Hematopoietic multipotent progenitor cell (in vitro differentiated cells): ENCODE results near the gene RIOK3. TPM values are rescaled to one million over a fixed set of nuclear protein-coding genes. Genes with fewer than 3 reads are reported as not detected.
A peak's percentile ranks its signal among the peaks of the same experiment; 100 is the strongest.
"Not testable (repeated sequence)": the region's sequence is repeated elsewhere in the genome, so short reads cannot be mapped to it uniquely, and the experiment has no call there.

Experiments
- DNase-seq, 3 donors: peaks; one replicate each; pipeline ENCODE4 v3.0.0-alpha.2; 2011 to 2015; ENCODE audit warnings: low read depth in 2 of 3, low spot score in 2 of 3
- total RNA-seq: library from RNA; depleted of rRNA; stranded (reverse); fragments of >200 nt; gene quantifications from one replicate; pipeline ENCODE4 v1.2.3, GENCODE V29; 2012

The RIOK3 gene
- total RNA-seq, 1 donor, result 28.3 TPM

GRCh38 chr18:23450022-23450421 lies 3.1 kb upstream of the RIOK3 start:
- no peak for DNase-seq

DNA sequence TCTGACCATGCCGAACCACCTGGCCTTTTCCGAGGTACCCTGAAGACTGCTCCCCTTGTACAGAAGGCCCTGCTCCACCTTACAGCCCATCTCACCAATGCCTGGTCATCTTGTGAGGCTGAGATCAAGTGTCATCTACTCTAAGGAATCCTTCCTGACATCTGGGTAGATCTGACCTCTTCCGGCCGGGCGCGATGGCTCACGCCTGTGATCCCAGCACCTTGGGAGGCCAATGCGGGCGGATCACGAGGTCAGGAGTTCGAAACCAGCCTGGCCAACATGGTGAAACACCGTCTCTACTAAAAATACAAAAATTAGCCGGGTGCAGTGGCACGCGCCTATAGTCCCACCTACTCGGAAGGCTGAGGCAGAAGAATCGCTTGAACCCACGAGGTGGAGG lies 2.1 kb upstream of the RIOK3 start:
- no peak for DNase-seq

GRCh38 chr18:23451491-23451890 lies 1.6 kb upstream of the RIOK3 start:
- DNase-seq, result no peak

- no peak for DNase-seq
Observed at GRCh38 chr18:23452347-23452727, 750 bp upstream of the RIOK3 start.

GRCh38 chr18:23453680-23454058 lies 582 bp downstream of the RIOK3 start:
- DNase-seq, result peak in 1 of 3 donors; percentile 30

GRCh38 chr18:23456835-23457234 lies 3.7 kb downstream of the RIOK3 start:
- DNase-seq, result no peak

GRCh38 chr18:23458830-23459529 lies 5.9 kb downstream of the RIOK3 start:
- DNase-seq, result no peak

GRCh38 chr18:23459530-23459921 lies 6.4 kb downstream of the RIOK3 start:
- no peak for DNase-seq

DNA sequence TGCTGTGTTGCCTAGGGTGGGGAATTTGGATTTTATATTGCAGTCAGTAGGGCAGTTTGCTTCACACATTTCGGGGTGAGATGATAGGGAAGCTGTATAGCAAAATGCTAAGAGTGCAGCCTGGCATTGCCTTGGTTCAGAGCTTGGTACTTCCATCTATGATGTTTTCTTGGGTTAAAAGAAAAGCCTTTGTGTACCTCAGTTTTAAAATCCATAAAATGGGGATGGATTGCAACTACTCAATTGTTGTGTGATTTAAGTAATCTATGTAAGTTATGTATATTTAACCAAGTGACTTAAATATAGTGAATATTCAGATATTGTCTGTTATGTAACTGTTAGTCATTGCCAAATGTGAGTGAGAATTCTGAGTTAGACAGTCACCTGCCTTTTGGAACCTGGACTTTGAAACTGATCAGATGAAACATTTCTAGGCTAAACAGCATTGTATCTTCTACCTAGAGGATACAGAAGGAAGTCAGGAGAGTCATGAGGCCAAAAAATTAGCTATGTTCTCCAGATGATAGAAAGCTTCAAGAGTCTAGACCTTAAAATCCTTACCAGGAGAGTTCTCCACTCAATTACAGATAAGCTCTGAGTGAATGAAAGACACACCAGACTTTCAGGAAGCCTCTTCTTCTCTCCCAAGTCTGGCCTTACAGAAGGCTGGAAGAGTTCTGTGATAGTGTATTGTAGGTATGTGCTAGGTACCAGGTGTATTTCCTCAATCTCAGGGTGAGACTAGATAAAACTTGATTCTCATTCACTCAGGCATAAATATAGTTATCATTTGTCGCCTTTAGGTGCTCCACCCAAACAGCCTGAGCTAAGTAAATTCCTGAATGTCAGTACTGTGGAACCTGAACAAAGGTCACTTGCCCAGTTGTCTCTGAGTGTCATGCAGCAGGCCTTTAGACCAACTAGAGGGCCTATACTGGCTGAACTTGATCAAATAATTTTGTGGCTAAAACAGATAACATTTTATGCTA lies 7.5 kb downstream of the RIOK3 start:
- DNase-seq, result no peak

GRCh38 chr18:23462876-23463275 lies 9.8 kb downstream of the RIOK3 start:
- DNase-seq, result no peak

- no peak for DNase-seq
Observed at GRCh38 chr18:23468753-23469459, 15.8 kb downstream of the RIOK3 start.

GRCh38 chr18:23470620-23471387 lies 17.7 kb downstream of the RIOK3 start:
- DNase-seq, result no peak

DNA sequence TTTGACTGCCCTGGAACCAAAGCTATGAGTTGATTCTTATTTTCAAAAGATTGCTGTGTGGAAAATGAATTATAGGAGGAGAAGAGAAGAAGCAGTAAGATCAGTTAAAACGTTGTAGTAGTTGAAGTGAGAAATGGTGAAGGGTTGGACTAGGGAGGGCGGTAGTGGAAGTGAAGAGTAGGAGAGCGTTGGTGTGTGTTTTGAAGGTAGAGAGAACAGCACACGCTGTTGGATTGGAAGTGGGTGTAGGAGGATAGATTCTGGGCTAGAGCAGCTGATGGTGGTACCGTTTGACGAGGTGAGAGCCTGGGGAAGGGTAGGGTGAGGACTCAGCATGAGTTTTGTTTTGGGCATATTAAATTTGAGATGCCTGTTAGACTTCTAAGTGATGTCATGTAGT lies 18.4 kb downstream of the RIOK3 start:
- no peak for DNase-seq

DNA sequence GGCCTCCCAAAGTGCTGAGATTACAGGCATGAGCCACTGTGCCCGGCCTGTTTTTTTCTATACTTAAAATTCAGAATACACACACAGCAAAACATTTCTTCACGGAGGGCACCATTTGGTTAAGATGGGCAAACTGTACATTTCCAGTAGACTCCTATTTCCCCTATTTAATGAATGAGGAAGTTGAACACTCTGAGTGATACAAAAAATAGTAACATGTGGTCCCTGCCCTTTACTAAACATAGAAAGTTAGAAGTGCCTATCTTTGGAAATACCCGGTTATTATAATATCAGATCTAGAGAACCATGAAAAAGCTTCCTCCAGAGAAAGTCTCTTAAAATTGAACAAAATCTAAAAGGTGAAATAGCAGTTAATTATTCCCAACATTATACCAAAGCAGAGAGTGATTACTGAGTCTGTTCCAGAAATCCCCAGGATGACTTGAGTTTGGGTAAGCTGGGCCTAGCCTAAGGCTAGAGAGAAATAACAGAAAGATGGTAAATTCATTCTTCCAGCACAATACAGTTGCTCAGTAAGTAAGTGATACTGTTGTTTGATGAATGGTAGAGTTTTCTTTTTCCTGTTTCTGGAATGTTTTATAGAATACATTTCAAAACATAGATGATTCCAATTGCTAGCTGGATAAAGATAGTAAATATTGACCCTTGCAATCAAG lies 26.9 kb downstream of the RIOK3 start:
- peak in 1 of 3 donors; percentile 80 for DNase-seq

DNA sequence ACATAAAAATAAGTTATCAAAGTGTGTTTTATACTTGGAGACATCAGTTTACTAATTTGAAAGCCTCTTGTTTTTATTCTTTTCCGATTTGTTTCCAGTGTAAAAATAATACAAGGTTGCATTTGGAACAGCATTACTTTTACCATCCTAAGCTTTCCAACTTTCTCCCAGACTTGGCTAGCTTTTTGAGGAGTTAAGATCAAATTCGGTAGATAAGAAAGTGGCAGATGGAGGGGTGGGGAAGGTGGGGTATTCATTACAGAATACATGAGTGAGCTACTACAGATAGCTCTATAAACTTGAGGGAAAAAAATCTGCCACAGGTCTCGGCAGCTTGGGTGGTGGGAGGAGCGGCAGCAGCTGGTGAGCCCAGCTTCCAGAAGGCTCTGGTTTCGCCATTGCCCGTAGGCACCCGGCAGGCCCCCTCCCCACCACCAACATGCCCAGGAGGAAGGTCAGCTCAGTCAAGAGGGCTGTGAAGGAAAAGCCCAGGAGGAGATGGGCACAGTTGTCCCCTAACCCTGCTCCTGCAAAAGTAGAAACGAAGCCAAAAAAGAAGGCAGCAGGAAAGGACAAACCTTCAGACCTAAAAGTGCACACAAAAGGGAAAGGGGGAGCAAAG lies 31.6 kb downstream of the RIOK3 start:
- no peak for DNase-seq

- DNase-seq, result no peak
Observed at GRCh38 chr18:23485386-23485785, 32.3 kb downstream of the RIOK3 start.

- peak in 2 of 3 donors; percentile 88 to 96 for DNase-seq
Observed at GRCh38 chr18:23487738-23488570, 34.9 kb downstream of the RIOK3 start.

GRCh38 chr18:23489586-23489985 lies 36.5 kb downstream of the RIOK3 start:
- not testable (repeated sequence) for DNase-seq

DNA sequence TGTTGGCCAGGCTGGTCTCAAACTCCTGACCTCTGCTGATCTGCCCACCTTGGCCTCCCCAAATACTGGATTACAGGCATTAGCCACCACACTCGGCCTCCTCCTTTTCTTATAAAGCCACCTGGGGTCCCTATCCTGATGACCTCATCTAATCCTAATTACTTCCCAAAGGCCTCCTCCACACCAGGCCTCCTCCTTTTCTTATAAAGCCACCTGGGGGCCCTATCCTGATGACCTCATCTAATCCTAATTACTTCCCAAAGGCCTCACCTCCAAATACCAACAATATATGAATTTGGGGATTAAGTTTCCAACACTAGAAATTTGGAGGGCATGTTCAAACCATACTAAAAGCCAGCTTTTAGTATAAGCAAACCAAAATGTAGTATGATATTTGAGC lies 40.6 kb downstream of the RIOK3 start:
- no peak for DNase-seq
